Muscle layer of colon (tissue), 2 donors: ENCODE data around the gene MARK2.

ENCODE experiments used
- H3K27ac ChIP-seq: one replicate; pipeline ENCODE4 v1.7.0; 2013; ENCODE audit warnings: low read depth, mild to moderate bottlenecking, low read length, moderate library complexity
- H3K27me3 ChIP-seq, 2 donors: one replicate each; pipeline ENCODE4 v1.7.0; 2013; ENCODE audit warnings: low read length in 2 of 2, mild to moderate bottlenecking in 2 of 2; ENCODE audit not compliant: insufficient read depth in 2 of 2, control insufficient read depth in 1 of 2
- H3K36me3 ChIP-seq: one replicate; pipeline ENCODE4 v1.7.0; 2013; ENCODE audit warnings: mild to moderate bottlenecking, low read length; ENCODE audit not compliant: insufficient read depth
- H3K4me1 ChIP-seq: one replicate; pipeline ENCODE4 v1.7.0; 2013; ENCODE audit warnings: mild to moderate bottlenecking, low read length; ENCODE audit not compliant: insufficient read depth
- H3K4me3 ChIP-seq, 2 donors: one replicate each; pipeline ENCODE4 v1.7.0; 2013; ENCODE audit warnings: low read length in 2 of 2, low read depth in 1 of 2, mild to moderate bottlenecking in 1 of 2, moderate library complexity in 1 of 2
- H3K9ac ChIP-seq: one replicate; pipeline ENCODE4 v1.7.0; 2013; ENCODE audit warnings: low read length
- H3K9me3 ChIP-seq: one replicate; pipeline ENCODE4 v1.7.0; 2013; ENCODE audit warnings: mild to moderate bottlenecking, low read length
- donor health status: abdominal sarcoma.
- donor health status: Adenocarcinoma of cecum.

Gene MARK2

DNA sequence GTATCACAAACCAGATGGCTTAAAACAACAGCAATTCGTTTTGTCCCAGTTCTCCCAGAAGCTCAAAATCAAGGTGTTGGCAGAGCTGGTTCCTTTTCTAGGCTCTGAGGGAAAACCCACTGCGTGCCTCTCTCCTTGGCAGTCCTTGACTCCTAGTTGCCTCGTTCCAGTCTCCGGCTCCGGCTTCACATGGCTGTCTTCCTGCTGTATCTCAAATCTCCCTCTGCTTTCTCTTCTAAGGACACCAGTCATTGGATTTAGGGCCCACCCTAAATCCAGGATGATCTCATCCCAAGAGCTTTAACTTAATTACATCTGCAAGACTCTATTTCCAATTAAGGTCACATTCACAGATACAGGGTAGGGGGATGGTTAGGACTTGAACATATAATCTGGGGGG is 90.7 kb downstream of the MARK2 start:
- Histone ChIP-seq H3K9ac (no peak overlapping the region), H3K27ac (no peak overlapping the region), H3K36me3 (no peaks in the 10 kb centered on the region), H3K9me3 (no peaks in the 10 kb centered on the region), H3K4me1 (no peaks in the 10 kb centered on the region), H3K4me3 (no peak overlapping the region), H3K27me3 (no peaks in the 10 kb centered on the region)

GRCh38 chr11:63931045-63931444 is 92.1 kb downstream of the MARK2 start:
- Histone ChIP-seq H3K9me3 (no peaks in the 10 kb centered on the region), H3K9ac (no peak overlapping the region), H3K36me3 (no peaks in the 10 kb centered on the region), H3K27ac (no peak overlapping the region), H3K4me1 (no peaks in the 10 kb centered on the region), H3K27me3 (no peaks in the 10 kb centered on the region), H3K4me3 (no peak overlapping the region)

GRCh38 chr11:63931876-63932275 is 93.0 kb downstream of the MARK2 start:
- no peak overlapping the region for H3K4me3 ChIP-seq
- no peak overlapping the region for H3K27ac ChIP-seq
- H3K4me1 ChIP-seq = no peaks in the 10 kb centered on the region
- H3K36me3 ChIP-seq = no peaks in the 10 kb centered on the region
- no peak overlapping the region for H3K9ac ChIP-seq
- no peaks in the 10 kb centered on the region for H3K27me3 ChIP-seq
- H3K9me3 ChIP-seq = no peaks in the 10 kb centered on the region

DNA sequence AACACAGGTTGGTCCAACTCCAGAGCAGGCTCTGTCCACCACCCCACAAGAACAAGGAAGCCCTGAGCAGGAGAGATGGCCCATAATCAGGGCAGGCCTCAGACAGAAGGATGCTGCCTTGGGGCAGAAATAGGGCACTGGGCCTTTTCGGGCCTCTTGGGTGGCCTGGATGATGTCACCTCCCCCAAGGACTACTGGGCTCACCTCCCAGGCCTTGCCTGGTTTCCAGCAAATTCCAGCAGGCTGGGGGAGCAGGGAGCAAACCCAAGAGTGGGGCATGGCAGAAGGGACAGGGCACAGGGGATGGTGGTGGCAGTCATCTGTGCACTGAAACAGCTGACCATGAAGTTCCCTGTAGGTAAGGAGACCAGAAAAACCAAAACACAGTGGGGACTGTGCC is 94.5 kb downstream of the MARK2 start:
- Histone ChIP-seq H3K27ac (no peak overlapping the region), H3K27me3 (no peaks in the 10 kb centered on the region), H3K4me3 (no peak overlapping the region), H3K9ac (no peak overlapping the region), H3K36me3 (no peaks in the 10 kb centered on the region), H3K9me3 (no peaks in the 10 kb centered on the region), H3K4me1 (peaks cover 5% of the 10 kb centered on the region)

DNA sequence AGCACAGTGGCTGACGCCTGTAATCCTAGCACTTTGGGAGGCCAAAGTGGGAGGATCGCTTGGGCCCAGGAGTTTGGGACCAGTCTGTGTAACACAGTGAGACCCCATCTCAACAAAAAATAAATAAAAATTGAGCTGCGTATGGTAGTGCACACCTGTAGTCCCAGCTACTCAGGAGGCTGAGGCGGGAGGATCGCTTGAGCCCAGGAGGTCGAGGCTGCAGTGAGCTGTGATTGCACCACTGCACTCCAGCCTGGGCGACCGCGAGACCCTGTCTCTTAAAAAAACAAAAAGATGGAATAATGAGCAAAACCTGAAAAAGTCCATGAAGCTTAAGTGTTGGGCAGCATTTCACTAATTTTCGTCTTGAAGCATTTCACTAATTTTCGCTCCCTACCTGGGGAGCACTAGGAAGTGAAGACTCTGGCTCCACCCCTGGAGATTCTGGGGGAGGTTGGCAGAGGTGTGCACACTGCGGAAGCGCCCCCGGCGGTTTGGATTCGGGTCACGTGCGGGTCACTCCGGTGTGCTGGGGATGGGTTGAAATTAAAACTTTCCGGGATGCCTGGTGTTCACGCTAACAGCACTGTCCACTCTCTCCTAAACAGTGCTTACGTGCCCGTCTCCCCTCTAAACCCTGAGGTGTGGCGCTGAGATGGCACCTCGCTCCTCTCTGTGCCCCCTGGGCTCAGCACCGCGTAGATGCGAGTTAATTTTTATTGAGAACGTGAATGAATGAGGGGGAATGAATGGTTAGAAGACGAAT is 99.0 kb downstream of the MARK2 start:
- Histone ChIP-seq H3K36me3 (no peaks in the 10 kb centered on the region), H3K4me1 (peaks cover 5% of the 10 kb centered on the region), H3K9me3 (no peaks in the 10 kb centered on the region), H3K4me3 (peak overlapping the region; percentile 38 to 66), H3K27ac (peak overlapping the region; percentile 44), H3K27me3 (no peaks in the 10 kb centered on the region), H3K9ac (no peak overlapping the region)

DNA sequence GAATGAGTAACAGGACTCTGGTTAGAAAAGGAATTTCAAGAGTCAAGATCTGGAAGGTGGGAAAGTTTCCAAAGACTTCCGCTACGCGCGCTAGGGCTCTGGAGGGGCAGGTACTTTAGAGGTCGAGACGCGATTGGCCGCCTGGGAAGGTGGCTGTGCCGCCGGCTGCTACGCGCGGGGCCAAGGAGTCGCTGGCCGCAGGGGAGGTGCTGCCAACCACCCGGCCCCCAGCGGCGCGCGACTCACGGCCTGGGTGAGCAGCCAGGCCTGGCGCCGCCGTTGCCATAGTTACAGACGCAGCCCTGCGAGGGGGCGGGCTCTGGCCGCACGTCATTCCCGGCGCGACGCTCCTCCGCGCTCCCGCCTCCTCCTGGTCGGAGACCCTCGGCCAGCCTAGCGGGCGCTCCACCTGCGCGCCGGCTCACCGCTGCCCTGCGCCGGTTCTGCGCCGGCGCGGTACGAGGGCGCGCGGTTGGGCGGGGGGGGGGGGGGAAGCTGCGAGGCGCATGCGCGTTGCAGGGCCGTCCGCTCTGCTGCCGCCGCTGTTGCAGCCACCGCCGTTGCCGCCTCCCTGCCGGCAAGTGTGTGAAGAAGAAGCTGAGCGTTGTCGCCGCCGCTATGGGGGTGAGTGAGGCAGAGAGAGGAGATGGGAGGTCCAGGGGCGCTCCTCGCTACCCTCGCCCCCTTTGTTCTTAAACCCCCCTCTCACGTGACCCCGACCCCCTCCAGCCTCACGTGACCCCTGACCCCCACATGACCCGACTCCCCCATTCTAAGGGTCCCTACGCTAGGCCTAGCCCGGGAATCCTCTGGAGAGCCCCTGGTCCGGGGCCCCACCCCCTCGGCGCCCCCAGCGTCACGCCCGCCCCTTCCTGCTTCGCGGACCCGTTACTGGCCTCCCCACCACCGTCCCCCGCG is 99.8 kb downstream of the MARK2 start, which contains the start of gene NAA40:
TSS of gene NAA40 (plus strand) at position 524 of the 918 bp plus-strand sequence. CDS start at position 619, 95 bp downstream.
- H3K27ac ChIP-seq = peak within 1 kb of the TSS; percentile 85
- peak within 1 kb of the TSS; percentile 54 for H3K9ac ChIP-seq

GRCh38 chr11:63939397-63939891 is 100.5 kb downstream of the MARK2 start:
- no peaks in the 10 kb centered on the region for H3K9me3 ChIP-seq
- no peaks in the 10 kb centered on the region for H3K36me3 ChIP-seq
- H3K4me3 ChIP-seq = peak overlapping the region; percentile 38 to 84
- peak overlapping the region; percentile 85 for H3K27ac ChIP-seq
- H3K27me3 ChIP-seq = no peaks in the 10 kb centered on the region
- peak overlapping the region; percentile 54 for H3K9ac ChIP-seq
- H3K4me1 ChIP-seq = peaks cover 7% of the 10 kb centered on the region

More for the DNA sequence above, 99.8 kb downstream of the MARK2 start, which contains the start of gene NAA40:
- Histone ChIP-seq H3K36me3 (no peaks in the 10 kb centered on the region), H3K27me3 (no peaks in the 10 kb centered on the region), H3K9me3 (no peaks in the 10 kb centered on the region), H3K4me1 (peaks cover 5% of the 10 kb centered on the region), H3K4me3 (peak within 1 kb of the TSS; percentile 38 to 84)

DNA sequence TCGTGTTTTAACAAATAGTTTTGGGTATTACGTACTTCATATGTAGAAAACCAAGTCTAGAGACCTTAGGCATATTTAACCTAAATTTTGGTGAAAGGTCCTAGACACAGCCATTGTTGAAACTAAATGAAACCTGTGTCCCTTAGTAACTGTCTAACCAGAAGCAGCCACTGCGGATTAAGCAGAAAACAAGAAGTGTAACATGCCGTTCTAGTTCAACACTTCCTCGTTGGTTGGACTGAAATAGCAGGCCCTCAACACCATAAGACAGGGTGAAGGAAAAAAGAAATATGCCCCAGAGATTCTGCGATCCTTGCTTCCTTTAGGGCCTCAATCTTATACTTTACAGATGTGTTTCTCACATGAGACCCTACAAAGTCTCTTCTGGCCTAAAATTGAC is 101.9 kb downstream of the MARK2 start:
- Histone ChIP-seq H3K9me3 (no peaks in the 10 kb centered on the region), H3K4me3 (no peak overlapping the region), H3K9ac (no peak overlapping the region), H3K4me1 (peaks cover 20% of the 10 kb centered on the region), H3K36me3 (no peaks in the 10 kb centered on the region), H3K27me3 (no peaks in the 10 kb centered on the region), H3K27ac (no peak overlapping the region)

DNA sequence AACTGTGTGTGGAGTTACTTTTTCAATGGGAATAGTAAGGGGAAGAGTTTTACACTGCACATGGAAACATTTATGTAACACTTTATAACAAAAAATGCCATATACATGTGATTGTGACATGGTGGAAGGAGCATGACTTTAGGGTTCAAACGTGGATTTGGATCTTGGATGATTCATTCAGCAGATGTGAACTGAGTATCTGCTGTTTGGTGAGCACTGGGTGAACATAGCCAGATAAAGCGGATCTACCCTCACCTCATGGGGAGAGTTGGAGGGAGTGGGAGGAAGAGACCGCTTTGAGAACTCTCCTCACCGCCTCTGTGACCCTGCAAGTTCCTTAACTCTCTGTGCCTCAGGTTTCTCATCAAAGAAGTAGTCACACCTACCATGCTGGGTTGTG is 103.0 kb downstream of the MARK2 start:
- no peak overlapping the region for H3K27ac ChIP-seq
- H3K4me3 ChIP-seq = no peak overlapping the region
- no peaks in the 10 kb centered on the region for H3K9me3 ChIP-seq
- H3K9ac ChIP-seq = no peak overlapping the region
- H3K27me3 ChIP-seq = no peaks in the 10 kb centered on the region
- peaks cover 22% of the 10 kb centered on the region for H3K4me1 ChIP-seq
- peaks cover 4% of the 10 kb centered on the region for H3K36me3 ChIP-seq

GRCh38 chr11:63942803-63943202 is 103.9 kb downstream of the MARK2 start:
- no peaks in the 10 kb centered on the region for H3K9me3 ChIP-seq
- peaks cover 9% of the 10 kb centered on the region for H3K36me3 ChIP-seq
- H3K4me1 ChIP-seq = peaks cover 22% of the 10 kb centered on the region
- H3K27ac ChIP-seq = no peak overlapping the region
- no peak overlapping the region for H3K9ac ChIP-seq
- no peaks in the 10 kb centered on the region for H3K27me3 ChIP-seq
- no peak overlapping the region for H3K4me3 ChIP-seq

DNA sequence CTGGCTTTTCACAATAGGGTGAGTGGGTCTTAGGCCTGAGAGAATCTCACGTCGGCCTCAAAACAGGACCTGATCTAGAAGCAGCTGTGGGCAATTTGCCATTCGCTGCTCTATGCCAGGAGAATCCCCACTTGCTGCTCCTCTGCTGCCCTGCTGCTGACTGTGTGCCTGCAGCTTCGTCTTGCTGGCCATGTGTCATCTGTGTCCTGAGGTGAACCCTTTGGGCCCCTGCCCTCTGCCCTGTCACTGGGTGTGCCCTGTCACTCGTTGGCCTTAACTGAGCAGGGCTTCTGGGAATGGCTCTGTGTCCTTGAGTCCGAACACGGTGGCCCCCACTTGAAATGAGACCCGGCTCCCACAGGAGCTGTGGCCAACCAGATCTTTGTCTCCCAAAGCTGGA is 106.1 kb downstream of the MARK2 start:
- H3K4me1 ChIP-seq = peaks cover 17% of the 10 kb centered on the region
- no peaks in the 10 kb centered on the region for H3K27me3 ChIP-seq
- H3K4me3 ChIP-seq = peak overlapping the region in 1 of 2 donors; percentile 13
- H3K36me3 ChIP-seq = peaks cover 9% of the 10 kb centered on the region
- H3K9ac ChIP-seq = peak overlapping the region; percentile 41
- no peaks in the 10 kb centered on the region for H3K9me3 ChIP-seq
- H3K27ac ChIP-seq = peak overlapping the region; percentile 88
